RWPE1 (cell line): Measurements from ENCODE around the gene ARFGEF2.
"Not testable (repeated sequence)": the region's sequence is repeated elsewhere in the genome, so short reads cannot be mapped to it uniquely, and the experiment has no call there.

ENCODE experiments used
- CTCF ChIA-PET: fragments of 350-600 bp; sonication (Branson Sonifier 250); formaldehyde crosslinking; extraction: SDS; loops from one replicate; lab custom pipeline; 2021; lab: Yijun Ruan, JAX
- POLR2A ChIA-PET: fragments of 400-600 bp; formaldehyde crosslinking; extraction: SDS; loops from one replicate; lab custom pipeline; 2020; ENCODE audit warnings: antibody characterized with exemption; ENCODE audit not compliant: low non-redundant PET; lab: Yijun Ruan, JAX
- DNase-seq: peaks from one replicate; pipeline ENCODE4 v3.0.0; 2012; ENCODE audit warnings: low spot score
- H3K27ac ChIP-seq: fragments of 450-650 bp; 2 replicates; pipeline ENCODE4 v1.5.1; 2017
- TF ChIP-seq, protein P1 (sequence below): fragments of 450-650 bp; conservative IDR thresholded peaks from 2 replicates; pipeline ENCODE4 v1.5.1; 2017; ENCODE audit warnings: low read depth, mild to moderate bottlenecking

The ARFGEF2 gene

DNA sequence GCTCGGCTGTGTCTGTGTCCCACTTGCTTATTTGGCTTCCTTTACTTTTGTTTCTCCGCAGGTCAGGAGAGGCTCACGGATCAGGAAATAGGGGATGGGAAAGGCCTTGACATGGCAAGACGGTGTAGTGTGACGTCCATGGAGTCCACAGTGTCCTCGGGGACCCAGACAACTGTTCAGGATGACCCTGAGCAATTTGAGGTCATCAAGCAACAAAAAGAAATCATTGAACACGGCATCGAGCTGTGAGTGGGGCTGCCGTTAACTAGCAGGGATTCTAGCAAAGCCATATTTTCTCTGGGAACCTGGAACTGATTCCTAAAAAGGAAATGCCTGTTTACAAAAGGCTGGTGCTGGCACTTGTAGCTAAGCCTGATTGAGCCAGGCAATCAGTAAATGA is 54.4 kb downstream of the ARFGEF2 start:
- no peak overlapping the region for H3K27ac ChIP-seq
- TF ChIP-seq, protein P1, sequence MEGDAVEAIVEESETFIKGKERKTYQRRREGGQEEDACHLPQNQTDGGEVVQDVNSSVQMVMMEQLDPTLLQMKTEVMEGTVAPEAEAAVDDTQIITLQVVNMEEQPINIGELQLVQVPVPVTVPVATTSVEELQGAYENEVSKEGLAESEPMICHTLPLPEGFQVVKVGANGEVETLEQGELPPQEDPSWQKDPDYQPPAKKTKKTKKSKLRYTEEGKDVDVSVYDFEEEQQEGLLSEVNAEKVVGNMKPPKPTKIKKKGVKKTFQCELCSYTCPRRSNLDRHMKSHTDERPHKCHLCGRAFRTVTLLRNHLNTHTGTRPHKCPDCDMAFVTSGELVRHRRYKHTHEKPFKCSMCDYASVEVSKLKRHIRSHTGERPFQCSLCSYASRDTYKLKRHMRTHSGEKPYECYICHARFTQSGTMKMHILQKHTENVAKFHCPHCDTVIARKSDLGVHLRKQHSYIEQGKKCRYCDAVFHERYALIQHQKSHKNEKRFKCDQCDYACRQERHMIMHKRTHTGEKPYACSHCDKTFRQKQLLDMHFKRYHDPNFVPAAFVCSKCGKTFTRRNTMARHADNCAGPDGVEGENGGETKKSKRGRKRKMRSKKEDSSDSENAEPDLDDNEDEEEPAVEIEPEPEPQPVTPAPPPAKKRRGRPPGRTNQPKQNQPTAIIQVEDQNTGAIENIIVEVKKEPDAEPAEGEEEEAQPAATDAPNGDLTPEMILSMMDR: no peak
- ChIA-PET CTCF (interaction anchor here (0.6 kb wide), 1 partner anchor 10 kb away, joined by 3 read pairs; no protein-coding TSS in a partner anchor), POLR2A (no interaction called here)
- no peak for DNase-seq

DNA sequence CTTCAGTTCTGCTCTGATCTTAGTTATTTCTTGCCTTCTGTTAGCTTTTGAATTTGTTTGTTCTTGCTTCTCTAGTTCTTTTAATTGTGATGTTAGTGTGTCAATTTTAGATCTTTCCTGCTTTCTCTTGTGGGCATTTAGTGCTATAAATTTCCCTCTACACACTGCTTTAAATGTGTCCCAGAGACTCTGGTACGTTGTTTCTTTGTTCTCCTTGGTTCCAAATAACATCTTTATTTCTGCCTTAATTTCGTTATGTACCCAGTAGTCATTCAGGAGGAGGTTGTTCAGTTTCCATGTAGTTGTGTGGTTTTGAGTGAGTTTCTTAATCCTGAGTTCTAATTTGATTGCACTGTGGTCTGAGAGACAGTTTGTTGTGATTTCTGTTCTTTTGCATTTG is 58.5 kb downstream of the ARFGEF2 start:
- CTCF ChIA-PET, H3K27ac ChIP-seq, DNase-seq, POLR2A ChIA-PET: not testable (repeated sequence)

- POLR2A ChIA-PET: interaction anchor here (0.6 kb wide), 1 partner anchor 59 kb away, joined by 3 read pairs; no protein-coding TSS in a partner anchor
- TF ChIP-seq, protein P1: no peak
- peak overlapping the region; percentile 43; the same call in 1 of the 2 replicates for H3K27ac ChIP-seq
- peak; percentile 97 for DNase-seq
- CTCF ChIA-PET: interaction anchor here (0.7 kb wide), 1 partner anchor 56 kb away, joined by 7 read pairs; no protein-coding TSS in a partner anchor
Measured at GRCh38 chr20:48983423-48984400, 62.2 kb downstream of the ARFGEF2 start.

GRCh38 chr20:48984575-48985219 is 63.2 kb downstream of the ARFGEF2 start:
- DNase-seq: no peak
- ChIA-PET POLR2A (no interaction called here), CTCF (interaction anchor here (0.5 kb wide), 1 partner anchor 755 kb away, joined by 3 read pairs; no protein-coding TSS in a partner anchor)
- TF ChIP-seq, protein P1: no peak
- H3K27ac ChIP-seq: no peak overlapping the region

- DNase-seq: peak; percentile 43
- POLR2A ChIA-PET: no interaction called here
- no peak overlapping the region for H3K27ac ChIP-seq
- TF ChIP-seq, protein P1: peak; percentile 64
- CTCF ChIA-PET: no interaction called here
Measured at GRCh38 chr20:48986899-48987298, 65.4 kb downstream of the ARFGEF2 start.

DNA sequence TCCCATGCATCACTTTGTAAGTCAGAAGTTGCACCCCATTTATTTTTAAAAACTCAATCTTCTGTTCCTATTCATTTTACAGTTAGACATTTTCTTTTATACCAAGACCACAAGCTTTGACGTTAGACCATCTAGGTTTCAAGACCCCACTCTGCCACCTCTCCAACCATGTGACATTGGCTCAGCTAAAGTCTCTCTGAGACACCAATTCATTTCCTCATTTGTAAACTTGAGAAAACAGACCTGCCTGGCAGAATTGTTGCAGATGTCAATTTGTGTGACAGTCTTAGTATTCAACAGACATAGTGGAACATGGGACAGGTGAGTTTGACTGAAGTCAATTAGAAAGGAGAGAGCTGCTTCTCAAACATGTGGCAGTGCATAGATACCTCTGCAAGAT is 69.0 kb downstream of the ARFGEF2 start:
- ChIA-PET POLR2A (no interaction called here), CTCF (interaction anchor here (0.6 kb wide), 1 partner anchor 37 kb away, joined by 3 read pairs; no protein-coding TSS in a partner anchor)
- DNase-seq: no peak
- TF ChIP-seq, protein P1: no peak
- no peak overlapping the region for H3K27ac ChIP-seq
